Esophagus muscularis mucosa (tissue), 3 donors: ENCODE results near the gene DHRS12.

Experiments used
- POLR2A ChIP-seq: fragments of 450-650 bp; IDR thresholded peaks from one replicate; pipeline ENCODE4 v1.6.1; 2017; ENCODE audit warnings: antibody characterized with exemption, moderate library complexity, mild to moderate bottlenecking, low read depth
- TF ChIP-seq, protein P1 (sequence below), 3 experiments: fragments of 200-600 bp in 2 of 3; fragments of 450-650 bp in 1 of 3; sonication (generic) in 2 of 3; IDR thresholded peaks; one replicate each; pipeline ENCODE4 v1.5.1; 2017 to 2019; ENCODE audit warnings: antibody characterized with exemption in 3 of 3, mild to moderate bottlenecking in 2 of 3, moderate library complexity in 1 of 3

DNA sequence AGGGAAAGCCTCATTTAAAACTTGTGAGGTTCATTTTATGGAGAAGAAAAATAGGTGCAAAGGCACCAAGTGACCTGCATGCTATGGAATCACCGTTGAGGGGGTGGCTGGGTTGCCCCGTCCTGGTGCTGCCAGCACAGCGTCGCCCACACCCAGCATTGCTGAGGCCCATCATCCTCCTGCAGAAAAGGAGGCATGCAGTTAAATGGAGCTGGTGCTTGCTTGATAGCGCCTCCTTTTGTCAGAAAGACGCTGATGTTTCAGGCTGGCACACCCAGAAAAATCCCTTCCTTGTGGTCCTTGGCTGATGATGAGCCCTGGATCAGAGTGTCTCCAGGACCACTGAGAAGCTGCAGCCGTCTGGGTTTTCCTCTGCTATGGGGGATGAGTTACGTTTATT, 36.9 kb downstream of the DHRS12 start:
- TF ChIP-seq, protein P1, sequence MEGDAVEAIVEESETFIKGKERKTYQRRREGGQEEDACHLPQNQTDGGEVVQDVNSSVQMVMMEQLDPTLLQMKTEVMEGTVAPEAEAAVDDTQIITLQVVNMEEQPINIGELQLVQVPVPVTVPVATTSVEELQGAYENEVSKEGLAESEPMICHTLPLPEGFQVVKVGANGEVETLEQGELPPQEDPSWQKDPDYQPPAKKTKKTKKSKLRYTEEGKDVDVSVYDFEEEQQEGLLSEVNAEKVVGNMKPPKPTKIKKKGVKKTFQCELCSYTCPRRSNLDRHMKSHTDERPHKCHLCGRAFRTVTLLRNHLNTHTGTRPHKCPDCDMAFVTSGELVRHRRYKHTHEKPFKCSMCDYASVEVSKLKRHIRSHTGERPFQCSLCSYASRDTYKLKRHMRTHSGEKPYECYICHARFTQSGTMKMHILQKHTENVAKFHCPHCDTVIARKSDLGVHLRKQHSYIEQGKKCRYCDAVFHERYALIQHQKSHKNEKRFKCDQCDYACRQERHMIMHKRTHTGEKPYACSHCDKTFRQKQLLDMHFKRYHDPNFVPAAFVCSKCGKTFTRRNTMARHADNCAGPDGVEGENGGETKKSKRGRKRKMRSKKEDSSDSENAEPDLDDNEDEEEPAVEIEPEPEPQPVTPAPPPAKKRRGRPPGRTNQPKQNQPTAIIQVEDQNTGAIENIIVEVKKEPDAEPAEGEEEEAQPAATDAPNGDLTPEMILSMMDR (IDR thresholded peaks at IDR 0.05), result no peak
- TF ChIP-seq POLR2A, result no peak
